ENCODE measurements around the gene VAPB.

Gene VAPB

GRCh38 chr20:58459058-58459750 lies 70.2 kb downstream of the VAPB start:
- Histone ChIP-seq H3K9ac (ENCODE audit: low read length) (no peak overlapping the region), H3K9me3 (ENCODE audit: insufficient read depth, low read length) (peaks cover 9% of the 10 kb centered on the region; the same call in 1 of the 2 replicates), H3K27ac (ENCODE audit: low read length) (peak overlapping the region; percentile 37), H3K4me1 (ENCODE audit: low read length) (peaks cover 24% of the 10 kb centered on the region), H3K36me3 (replicated peaks; ENCODE audit: low read depth, low read length) (peaks cover 36% of the 10 kb centered on the region), H3K79me2 (ENCODE audit: low read length) (no peaks in the 10 kb centered on the region), H2AFZ (ENCODE audit: low read depth, low read length) (no peak overlapping the region), H4K20me1 (ENCODE audit: insufficient read depth, low read length) (peaks cover 26% of the 10 kb centered on the region), H3K4me3 (ENCODE audit: low read length) (peak overlapping the region; percentile 40), H3K27me3 (ENCODE audit: low read depth, low read length) (peaks cover 4% of the 10 kb centered on the region; the same call in 1 of the 2 replicates), H3K4me2 (ENCODE audit: low read length) (peak overlapping the region; percentile 77)
- TF ChIP-seq CTCF (IDR thresholded peaks at IDR 0.05; ENCODE audit: low read depth, low read length) (no peak), EZH2phosphoT487 (IDR thresholded peaks at IDR 0.05; ENCODE audit: low read depth) (no peak)

- no peak overlapping the region for H3K9ac ChIP-seq (ENCODE audit: low read length)
- no peak overlapping the region for H2AFZ ChIP-seq (ENCODE audit: low read depth, low read length)
- no peak overlapping the region for H3K4me3 ChIP-seq (ENCODE audit: low read length)
- peaks cover 24% of the 10 kb centered on the region for H3K4me1 ChIP-seq (ENCODE audit: low read length)
- peaks cover 22% of the 10 kb centered on the region for H3K36me3 ChIP-seq (replicated peaks; ENCODE audit: low read depth, low read length)
- peaks cover 4% of the 10 kb centered on the region; the same call in 1 of the 2 replicates for H3K27me3 ChIP-seq (ENCODE audit: low read depth, low read length)
- H3K4me2 ChIP-seq (ENCODE audit: low read length), result no peak overlapping the region
- H4K20me1 ChIP-seq (ENCODE audit: insufficient read depth, low read length), result peaks cover 26% of the 10 kb centered on the region
- no peaks in the 10 kb centered on the region for H3K9me3 ChIP-seq (ENCODE audit: insufficient read depth, low read length)
- TF ChIP-seq EZH2phosphoT487 (IDR thresholded peaks at IDR 0.05; ENCODE audit: low read depth) (no peak), CTCF (IDR thresholded peaks at IDR 0.05; ENCODE audit: low read depth, low read length) (no peak)
- H3K27ac ChIP-seq (ENCODE audit: low read length), result no peak overlapping the region
- no peaks in the 10 kb centered on the region for H3K79me2 ChIP-seq (ENCODE audit: low read length)
These were observed 72.1 kb downstream of the VAPB start for GRCh38 chr20:58461104-58461503.

GRCh38 chr20:58461899-58462298 lies 72.9 kb downstream of the VAPB start:
- no peak overlapping the region for H2AFZ ChIP-seq (ENCODE audit: low read depth, low read length)
- peaks cover 24% of the 10 kb centered on the region for H3K4me1 ChIP-seq (ENCODE audit: low read length)
- no peaks in the 10 kb centered on the region for H3K9me3 ChIP-seq (ENCODE audit: insufficient read depth, low read length)
- H3K4me2 ChIP-seq (ENCODE audit: low read length), result no peak overlapping the region
- H3K4me3 ChIP-seq (ENCODE audit: low read length), result no peak overlapping the region
- no peaks in the 10 kb centered on the region for H3K79me2 ChIP-seq (ENCODE audit: low read length)
- peaks cover 18% of the 10 kb centered on the region for H3K36me3 ChIP-seq (replicated peaks; ENCODE audit: low read depth, low read length)
- TF ChIP-seq CTCF (IDR thresholded peaks at IDR 0.05; ENCODE audit: low read depth, low read length), result no peak
- TF ChIP-seq EZH2phosphoT487 (IDR thresholded peaks at IDR 0.05; ENCODE audit: low read depth), result no peak
- H3K9ac ChIP-seq (ENCODE audit: low read length), result no peak overlapping the region
- peaks cover 26% of the 10 kb centered on the region for H4K20me1 ChIP-seq (ENCODE audit: insufficient read depth, low read length)
- no peak overlapping the region for H3K27ac ChIP-seq (ENCODE audit: low read length)
- peaks cover 4% of the 10 kb centered on the region; the same call in 1 of the 2 replicates for H3K27me3 ChIP-seq (ENCODE audit: low read depth, low read length)

- Histone ChIP-seq H3K27me3 (ENCODE audit: low read depth, low read length) (no peaks in the 10 kb centered on the region), H3K4me2 (ENCODE audit: low read length) (no peak overlapping the region), H3K9me3 (ENCODE audit: insufficient read depth, low read length) (no peaks in the 10 kb centered on the region), H4K20me1 (ENCODE audit: insufficient read depth, low read length) (peaks cover 24% of the 10 kb centered on the region), H3K27ac (ENCODE audit: low read length) (no peak overlapping the region), H3K4me1 (ENCODE audit: low read length) (peaks cover 17% of the 10 kb centered on the region), H3K4me3 (ENCODE audit: low read length) (no peak overlapping the region), H3K36me3 (replicated peaks; ENCODE audit: low read depth, low read length) (peaks cover 6% of the 10 kb centered on the region), H2AFZ (ENCODE audit: low read depth, low read length) (no peak overlapping the region), H3K79me2 (ENCODE audit: low read length) (no peaks in the 10 kb centered on the region), H3K9ac (ENCODE audit: low read length) (no peak overlapping the region)
- TF ChIP-seq EZH2phosphoT487 (IDR thresholded peaks at IDR 0.05; ENCODE audit: low read depth), result no peak
- TF ChIP-seq CTCF (IDR thresholded peaks at IDR 0.05; ENCODE audit: low read depth, low read length), result no peak
These were observed 74.2 kb downstream of the VAPB start for GRCh38 chr20:58463256-58463655.

Data from OCI-LY3 (cell line).